A673 (cell line): ENCODE data around the gene SLIT3.

ENCODE experiments used
- EZH2 ChIP-seq: fragments of 200-600 bp; sonication (generic); IDR thresholded peaks from 2 replicates; pipeline ENCODE4 v1.6.1; 2017; ENCODE audit warnings: borderline replicate concordance, low read depth, mild to moderate bottlenecking, mixed read lengths, antibody characterized with exemption, low read length; ENCODE audit not compliant: poor library complexity, severe bottlenecking
- TF ChIP-seq, protein P1 (sequence below): fragments of 300-800, 200-600 bp; sonication (generic); conservative IDR thresholded peaks from 2 replicates; pipeline ENCODE4 v1.5.1; 2017; ENCODE audit warnings: low read depth, mild to moderate bottlenecking, antibody characterized with exemption, low read length, moderate library complexity, mixed read lengths

DNA sequence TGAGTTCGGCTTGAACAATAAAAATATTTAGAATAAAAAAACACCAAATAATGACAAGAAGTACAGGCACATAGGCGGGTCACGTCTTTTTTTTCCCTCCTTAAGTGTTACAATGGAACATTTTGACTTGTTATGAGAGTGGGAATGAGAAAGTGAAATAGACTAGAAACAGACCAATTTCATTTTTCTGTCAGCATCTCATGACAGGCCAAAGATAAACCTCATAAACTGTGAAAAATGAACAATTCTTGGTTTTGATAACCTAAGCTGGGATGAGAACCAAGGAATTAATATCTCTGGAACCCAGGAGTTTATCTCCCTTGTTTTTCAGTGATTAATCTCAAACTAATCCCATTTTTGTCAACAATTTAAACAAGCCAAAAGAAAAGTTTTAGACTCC lies 299.5 kb downstream of the SLIT3 start:
- TF ChIP-seq, protein P1, sequence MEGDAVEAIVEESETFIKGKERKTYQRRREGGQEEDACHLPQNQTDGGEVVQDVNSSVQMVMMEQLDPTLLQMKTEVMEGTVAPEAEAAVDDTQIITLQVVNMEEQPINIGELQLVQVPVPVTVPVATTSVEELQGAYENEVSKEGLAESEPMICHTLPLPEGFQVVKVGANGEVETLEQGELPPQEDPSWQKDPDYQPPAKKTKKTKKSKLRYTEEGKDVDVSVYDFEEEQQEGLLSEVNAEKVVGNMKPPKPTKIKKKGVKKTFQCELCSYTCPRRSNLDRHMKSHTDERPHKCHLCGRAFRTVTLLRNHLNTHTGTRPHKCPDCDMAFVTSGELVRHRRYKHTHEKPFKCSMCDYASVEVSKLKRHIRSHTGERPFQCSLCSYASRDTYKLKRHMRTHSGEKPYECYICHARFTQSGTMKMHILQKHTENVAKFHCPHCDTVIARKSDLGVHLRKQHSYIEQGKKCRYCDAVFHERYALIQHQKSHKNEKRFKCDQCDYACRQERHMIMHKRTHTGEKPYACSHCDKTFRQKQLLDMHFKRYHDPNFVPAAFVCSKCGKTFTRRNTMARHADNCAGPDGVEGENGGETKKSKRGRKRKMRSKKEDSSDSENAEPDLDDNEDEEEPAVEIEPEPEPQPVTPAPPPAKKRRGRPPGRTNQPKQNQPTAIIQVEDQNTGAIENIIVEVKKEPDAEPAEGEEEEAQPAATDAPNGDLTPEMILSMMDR, result no peak
- no peak for TF ChIP-seq EZH2
